ENCODE data around the gene COQ8A.

GRCh38 chr1:226965581-226966440 is 25.7 kb downstream of the COQ8A start:
- TF ChIP-seq YY1 (IDR thresholded peaks at IDR 0.05; ENCODE audit: insufficient read depth, insufficient read length) (no peak), ZNF274 (IDR thresholded peaks at IDR 0.05; ENCODE audit: low read depth, low read length) (no peak)
